Activated naive CD8-positive, alpha-beta T cell treated with anti-CD3 and anti-CD28 coated beads for 36 hours (primary cell): ENCODE data around the gene F8. TPM values are rescaled to one million over a fixed set of nuclear protein-coding genes. Genes with fewer than 3 reads are reported as not detected.

Source experiments
- total RNA-seq, 2 experiments: library from RNA; stranded (reverse); gene quantifications; one replicate each; pipeline ENCODE4 v1.2.3, GENCODE V29; 2021

Gene F8
- total RNA-seq, 2 experiments from 2014 or later: 4.3 TPM

Other genes starting within 250 kb of the F8 start
- 10 to 100 TPM; 16.2 to 17.9 TPM for gene MPP1, start 217.2 kb downstream of the F8 start, total RNA-seq
- gene SMIM9, start 188.1 kb downstream of the F8 start, total RNA-seq: not detected
- gene F8A1, start 136.4 kb downstream of the F8 start, total RNA-seq: 10 to 100 TPM; 39.3 to 39.4 TPM
- 10 to 100 TPM; 97.3 to 99.7 TPM for gene FUNDC2, start 4.1 kb upstream of the F8 start, total RNA-seq
- gene CMC4, start 48.4 kb upstream of the F8 start, total RNA-seq: 1 to 10 TPM; 4.6 to 5.0 TPM
- gene MTCP1, start 48.4 kb upstream of the F8 start, total RNA-seq: 10 to 100 TPM; 17.2 to 19.9 TPM
- 10 to 100 TPM; 41.2 to 41.7 TPM for gene BRCC3, start 48.8 kb upstream of the F8 start, total RNA-seq
- 10 to 100 TPM; 82.9 to 86.8 TPM for gene VBP1, start 193.7 kb upstream of the F8 start, total RNA-seq
- 10 to 100 TPM; 13.1 to 13.2 TPM for gene RAB39B, start 241.8 kb upstream of the F8 start, total RNA-seq